Spleen (tissue), 7 donors: ENCODE data around the gene SLIT3.

Source experiments
- POLR2A ChIP-seq, 3 donors: fragments of 450-650 bp; IDR thresholded peaks; one replicate each; pipeline ENCODE4 v1.5.1; 2017; ENCODE audit warnings: antibody characterized with exemption in 3 of 3, mild to moderate bottlenecking in 1 of 3
- POLR2AphosphoS5 ChIP-seq, 3 donors: sonication (generic); formaldehyde crosslinking; IDR thresholded peaks; one replicate each; pipeline ENCODE4 v1.5.1; 2017; ENCODE audit warnings: antibody characterized with exemption in 3 of 3
- TF ChIP-seq, protein P1 (sequence below), 11 experiments: fragments of 200-600 bp in 7 of 11; fragments of 450-650 bp in 4 of 11; sonication (generic) in 4 of 11; IDR thresholded peaks in 8 of 11; conservative IDR thresholded peaks in 3 of 11; 1 replicate in 7 of 11; 2 replicates in 4 of 11; pipeline versions ENCODE4 v1.4.0 to v1.8.0; 2016 to 2021; ENCODE audit warnings: antibody characterized with exemption in 11 of 11, inconsistent platforms in 4 of 11, mild to moderate bottlenecking in 1 of 11
- donor health status: DM: no; HTN: no; CAD: no; lungs with moderate emphysema.
- donor health status: DM: no; HTN: no; CAD: no.
- donor health status: DM: no; HTN: no; CAD: no.

DNA sequence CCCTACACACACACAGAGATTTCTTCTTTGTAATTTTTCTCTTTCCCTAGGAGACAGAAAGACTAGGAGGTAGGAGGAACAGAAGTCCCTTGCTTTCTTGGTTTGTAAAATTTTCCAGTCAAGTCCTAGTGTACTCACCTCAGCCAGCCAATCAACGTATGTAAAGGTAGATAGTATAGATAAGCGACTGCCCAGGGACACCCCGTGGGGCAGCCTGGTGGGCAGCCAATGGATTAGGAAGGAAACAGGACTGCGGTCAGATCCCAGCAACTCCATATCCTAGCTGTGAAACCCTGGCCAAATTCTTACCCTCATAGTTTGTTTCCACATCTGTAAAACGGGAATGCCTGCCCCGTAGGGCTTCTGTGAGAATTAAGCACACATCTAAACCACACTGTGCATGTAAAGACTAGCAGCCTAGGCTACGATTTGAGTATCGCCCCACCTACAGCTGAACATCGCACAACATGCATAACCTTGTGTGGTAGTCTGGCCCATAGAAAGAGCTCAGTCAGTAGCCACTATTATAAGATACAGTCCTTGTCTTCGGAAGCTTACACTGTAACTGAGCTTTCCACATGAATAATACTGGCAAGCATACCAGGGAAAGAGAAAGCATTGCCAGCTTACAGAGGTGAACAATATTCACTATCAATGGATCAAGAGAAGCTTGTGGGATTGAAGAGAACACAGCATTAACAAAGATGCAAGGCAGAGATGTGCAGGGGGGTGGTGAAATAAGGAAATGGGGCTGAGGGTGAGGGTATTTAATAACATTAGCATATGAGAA, 368.3 kb downstream of the SLIT3 start:
- TF ChIP-seq, protein P1, sequence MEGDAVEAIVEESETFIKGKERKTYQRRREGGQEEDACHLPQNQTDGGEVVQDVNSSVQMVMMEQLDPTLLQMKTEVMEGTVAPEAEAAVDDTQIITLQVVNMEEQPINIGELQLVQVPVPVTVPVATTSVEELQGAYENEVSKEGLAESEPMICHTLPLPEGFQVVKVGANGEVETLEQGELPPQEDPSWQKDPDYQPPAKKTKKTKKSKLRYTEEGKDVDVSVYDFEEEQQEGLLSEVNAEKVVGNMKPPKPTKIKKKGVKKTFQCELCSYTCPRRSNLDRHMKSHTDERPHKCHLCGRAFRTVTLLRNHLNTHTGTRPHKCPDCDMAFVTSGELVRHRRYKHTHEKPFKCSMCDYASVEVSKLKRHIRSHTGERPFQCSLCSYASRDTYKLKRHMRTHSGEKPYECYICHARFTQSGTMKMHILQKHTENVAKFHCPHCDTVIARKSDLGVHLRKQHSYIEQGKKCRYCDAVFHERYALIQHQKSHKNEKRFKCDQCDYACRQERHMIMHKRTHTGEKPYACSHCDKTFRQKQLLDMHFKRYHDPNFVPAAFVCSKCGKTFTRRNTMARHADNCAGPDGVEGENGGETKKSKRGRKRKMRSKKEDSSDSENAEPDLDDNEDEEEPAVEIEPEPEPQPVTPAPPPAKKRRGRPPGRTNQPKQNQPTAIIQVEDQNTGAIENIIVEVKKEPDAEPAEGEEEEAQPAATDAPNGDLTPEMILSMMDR (IDR thresholded peaks at IDR 0.05 in 8 of 11, conservative IDR thresholded peaks at IDR 0.05 in 3 of 11): no peak
- TF ChIP-seq POLR2A (IDR thresholded peaks at IDR 0.05) (no peak), POLR2AphosphoS5 (IDR thresholded peaks at IDR 0.05) (no peak)
